Central memory CD4-positive, alpha-beta T cell (primary cell): Measurements from ENCODE around the gene FLOT1.

ENCODE experiments used
- DNase-seq: peaks from one replicate; pipeline ENCODE4 v3.0.0; 2022
- total RNA-seq, 3 experiments: gene quantifications; one replicate each; lab custom pipeline; 2026; lab: John Stamatoyannopoulos, UW

FLOT1 gene
- 48.7 to 84.8 (median 58.5) reads per million in 3 experiments for total RNA-seq

- peak; percentile 67 for DNase-seq
Measured at GRCh38 chr6:30742316-30743098, at the start of gene FLOT1. Gene FLOT1 (minus strand): TSS chr6:30742687. CDS start chr6:30742189, 498 bp downstream.

- DNase-seq, result no peak
Measured at GRCh38 chr6:30790724-30791383, 48.4 kb upstream of the FLOT1 start.

- no peak for DNase-seq
Measured at GRCh38 chr6:30789606-30790005, 47.1 kb upstream of the FLOT1 start.

GRCh38 chr6:30787954-30788353 is 45.5 kb upstream of the FLOT1 start:
- DNase-seq, result no peak

- no peak for DNase-seq
Measured at GRCh38 chr6:30782425-30783014, 40.0 kb upstream of the FLOT1 start.

GRCh38 chr6:30781743-30782424 is 39.4 kb upstream of the FLOT1 start:
- DNase-seq, result no peak

GRCh38 chr6:30781395-30781742 is 38.9 kb upstream of the FLOT1 start:
- DNase-seq, result no peak

GRCh38 chr6:30780642-30780920 is 38.1 kb upstream of the FLOT1 start:
- DNase-seq, result no peak

GRCh38 chr6:30779850-30780641 is 37.6 kb upstream of the FLOT1 start:
- DNase-seq, result no peak

- DNase-seq, result no peak
Measured at GRCh38 chr6:30778001-30778635, 35.6 kb upstream of the FLOT1 start.

GRCh38 chr6:30777155-30777485 is 34.6 kb upstream of the FLOT1 start:
- no peak for DNase-seq

- no peak for DNase-seq
Measured at GRCh38 chr6:30776390-30777154, 34.1 kb upstream of the FLOT1 start.

- no peak for DNase-seq
Measured at GRCh38 chr6:30775104-30775503, 32.6 kb upstream of the FLOT1 start.

- no peak for DNase-seq
Measured at GRCh38 chr6:30774701-30775100, 32.2 kb upstream of the FLOT1 start.

GRCh38 chr6:30770592-30770991 is 28.1 kb upstream of the FLOT1 start:
- DNase-seq, result no peak

- no peak for DNase-seq
Measured at GRCh38 chr6:30769853-30770524, 27.5 kb upstream of the FLOT1 start.

GRCh38 chr6:30769088-30769852 is 26.8 kb upstream of the FLOT1 start:
- peak; percentile 58 for DNase-seq

GRCh38 chr6:30768634-30769087 is 26.2 kb upstream of the FLOT1 start:
- DNase-seq, result no peak

GRCh38 chr6:30767944-30768301 is 25.4 kb upstream of the FLOT1 start:
- no peak for DNase-seq
